HCT116 (cell line): ENCODE data around the gene ZNF446. TPM values are rescaled to one million over a fixed set of nuclear protein-coding genes. Genes with fewer than 3 reads are reported as not detected.

ENCODE experiments used
- ATAC-seq: fragments of 200-7000 bp; cut with Tn5 transposase; 2 replicates; pipeline ENCODE4 v1.9.1; 2020; ENCODE audit warnings: mild to moderate bottlenecking, moderate library complexity
- BruUV-seq: library from RNA; stranded (reverse); fragments of 400-500 nt; replicated peaks from 2 replicates; lab custom pipeline; 2021; lab: Mats Ljungman, UMichigan
- CTCF ChIA-PET: fragments of 300-600 bp; sonication (Branson Sonifier 250); formaldehyde crosslinking; loops from one replicate; lab custom pipeline; 2021; ENCODE audit warnings: antibody characterized with exemption; lab: Charles Lee
- POLR2A ChIA-PET: fragments of 300-600, 350-600 bp; sonication (Branson Sonifier 250); formaldehyde crosslinking; loops from one replicate; lab custom pipeline; 2021; ENCODE audit warnings: antibody characterized with exemption; lab: Charles Lee
- RAD21 ChIA-PET, 2 experiments: fragments of 300-600 bp; sonication (Branson Sonifier 250); formaldehyde crosslinking; loops; one replicate each; lab custom pipeline; 2023; ENCODE audit warnings: low total read pairs in 2 of 2; ENCODE audit not compliant: uncharacterized antibody in 2 of 2, unreplicated experiment in 2 of 2, low non-redundant PET in 1 of 2; lab: Charles Lee
- DNase-seq: peaks from one replicate; pipeline ENCODE4 v3.0.0-alpha.2; 2010; ENCODE audit warnings: low read depth, low spot score
- H2AFZ ChIP-seq: fragments of 200-600 bp; shearing (Covaris generic), sonication (generic); 2 replicates; pipeline ENCODE4 v1.6.1; 2017; ENCODE audit warnings: low read depth, mixed run types, mixed read lengths, antibody characterized with exemption, low read length; ENCODE audit not compliant: poor library complexity, severe bottlenecking
- H3K27ac ChIP-seq: 2 replicates; pipeline ENCODE4 v1.5.1; 2012; ENCODE audit warnings: low read depth, low read length
- H3K27me3 ChIP-seq: fragments of 200-600 bp; sonication (generic); 2 replicates; pipeline ENCODE4 v1.6.1; 2016; ENCODE audit warnings: mixed run types, low read length, mixed read lengths; ENCODE audit not compliant: insufficient read depth
- H3K36me3 ChIP-seq, 2 experiments: fragments of 200-500 bp in 1 of 2; fragments of 200-600 bp in 1 of 2; sonication (Bioruptor generic) in 1 of 2; sonication (generic) in 1 of 2; 2 replicates each; pipeline versions ENCODE4 v1.5.1 to v1.6.1; 2014 to 2016; ENCODE audit warnings: low read length in 2 of 2, inconsistent platforms in 1 of 2, mixed read lengths in 1 of 2, mixed run types in 1 of 2; ENCODE audit not compliant: insufficient read depth in 2 of 2, control insufficient read depth in 1 of 2
- H3K4me1 ChIP-seq, 2 experiments: fragments of 200-600 bp in 1 of 2; sonication (generic) in 1 of 2; 2 replicates each; pipeline versions ENCODE4 v1.5.1 to v1.6.1; 2012 to 2017; ENCODE audit warnings: low read length in 2 of 2, inconsistent platforms in 1 of 2, mild to moderate bottlenecking in 1 of 2, mixed read lengths in 1 of 2, mixed run types in 1 of 2, moderate library complexity in 1 of 2; ENCODE audit not compliant: insufficient read depth in 2 of 2, control insufficient read depth in 1 of 2
- H3K4me2 ChIP-seq: fragments of 200-600 bp; sonication (generic); 2 replicates; pipeline ENCODE4 v1.6.1; 2017; ENCODE audit warnings: mixed run types, low read length, mixed read lengths
- H3K4me3 ChIP-seq, 2 experiments: fragments of 200-600 bp in 1 of 2; sonication (generic) in 1 of 2; replicated peaks in 1 of 2; 2 replicates each; pipeline ENCODE4 v1.5.1; 2011 to 2016; ENCODE audit warnings: low read length in 2 of 2, control low read depth in 1 of 2, low read depth in 1 of 2, mild to moderate bottlenecking in 1 of 2, mixed read lengths in 1 of 2, mixed run types in 1 of 2
- H3K79me2 ChIP-seq: fragments of 200-600 bp; sonication (generic); 2 replicates; pipeline ENCODE4 v1.6.1; 2017; ENCODE audit warnings: mild to moderate bottlenecking, mixed run types, low read length, moderate library complexity, mixed read lengths; ENCODE audit not compliant: insufficient read depth
- H3K9ac ChIP-seq: fragments of 200-600 bp; sonication (generic); 2 replicates; pipeline ENCODE4 v1.6.1; 2016; ENCODE audit warnings: low read length, mixed read lengths
- H3K9me2 ChIP-seq: fragments of 200-600 bp; sonication (generic), shearing (Covaris generic); 2 replicates; pipeline ENCODE4 v1.6.1; 2017; ENCODE audit warnings: mixed run types, mild to moderate bottlenecking, moderate library complexity; ENCODE audit not compliant: insufficient read depth
- H3K9me3 ChIP-seq, 2 experiments: fragments of 200-500 bp in 1 of 2; fragments of 200-600 bp in 1 of 2; sonication (Bioruptor generic) in 1 of 2; sonication (generic) in 1 of 2; 2 replicates each; pipeline ENCODE4 v1.6.1; 2014 to 2017; ENCODE audit warnings: low read length in 2 of 2, mixed read lengths in 2 of 2, inconsistent platforms in 1 of 2, low read depth in 1 of 2, mild to moderate bottlenecking in 1 of 2, mixed run types in 1 of 2, moderate library complexity in 1 of 2; ENCODE audit not compliant: control insufficient read depth in 1 of 2, insufficient read depth in 1 of 2
- H4K20me1 ChIP-seq: fragments of 200-600 bp; sonication (generic), shearing (Covaris generic); 2 replicates; pipeline ENCODE4 v1.6.1; 2017; ENCODE audit warnings: mixed run types, mild to moderate bottlenecking, moderate library complexity; ENCODE audit not compliant: insufficient read depth
- ATF3 ChIP-seq: IDR thresholded peaks from 2 replicates; pipeline ENCODE4 v1.6.1; 2012
- CBX3 ChIP-seq: IDR thresholded peaks from 2 replicates; pipeline ENCODE4 v1.6.1; 2012; ENCODE audit warnings: low read depth
- CTCF ChIP-seq, 3 experiments: fragments of 200-600 bp in 1 of 3; sonication (generic) in 1 of 3; IDR thresholded peaks in 2 of 3; conservative IDR thresholded peaks in 1 of 3; 2 replicates each; pipeline ENCODE4 v1.5.1; 2012 to 2017; ENCODE audit warnings: low read depth in 2 of 3, low read length in 2 of 3, antibody characterized with exemption in 1 of 3, borderline replicate concordance in 1 of 3, control low read depth in 1 of 3, mild to moderate bottlenecking in 1 of 3, mixed read lengths in 1 of 3, mixed run types in 1 of 3, moderate library complexity in 1 of 3; ENCODE audit not compliant: insufficient read depth in 1 of 3
- EZH2phosphoT487 ChIP-seq: fragments of 200-600 bp; IDR thresholded peaks from 2 replicates; pipeline ENCODE4 v1.6.1; 2018; ENCODE audit warnings: antibody characterized with exemption, borderline replicate concordance
- JUND ChIP-seq: IDR thresholded peaks from 2 replicates; pipeline ENCODE4 v1.6.1; 2012
- POLR2A ChIP-seq: IDR thresholded peaks from 2 replicates; pipeline ENCODE4 v1.7.0; 2011; ENCODE audit warnings: borderline replicate concordance; ENCODE audit not compliant: insufficient read depth, insufficient read length; ENCODE audit errors: extremely low read depth
- POLR2AphosphoS5 ChIP-seq: IDR thresholded peaks from 2 replicates; pipeline ENCODE4 v1.6.1; 2011; ENCODE audit warnings: mild to moderate bottlenecking, low read depth, low read length, moderate library complexity
- TCF7L2 ChIP-seq: IDR thresholded peaks from 2 replicates; pipeline ENCODE4 v1.7.0; 2011; ENCODE audit warnings: borderline replicate concordance, inconsistent platforms; ENCODE audit not compliant: insufficient read depth, insufficient read length; ENCODE audit errors: extremely low read depth
- intact Hi-C: fragments of 100-400 bp; cut with micrococcal nuclease; formaldehyde crosslinking; loops from 2 replicates; pipeline ENCODE4 v1.10.0; 2022
- total RNA-seq: library from RNA; stranded (reverse); gene quantifications from one replicate; pipeline ENCODE4 v1.2.1, GENCODE V29; 2021; ENCODE audit not compliant: unreplicated experiment

The ZNF446 gene
- total RNA-seq, 1 experiment from 2014 or later = 6.5 TPM

GRCh38 chr19:58520257-58520599, 44.1 kb downstream of the ZNF446 start:
- Histone ChIP-seq H3K4me1 (peaks cover 12 to 31% of the 10 kb centered on the region in 2 experiments), H3K79me2 (peaks cover 37% of the 10 kb centered on the region), H3K27me3 (no peaks in the 10 kb centered on the region), H3K4me3 (peak overlapping the region; percentile 78 to 90), H2AFZ (no peak overlapping the region), H3K9ac (peak overlapping the region; percentile 84), H3K4me2 (peak overlapping the region; percentile 91), H4K20me1 (no peaks in the 10 kb centered on the region), H3K9me3 (no peaks in the 10 kb centered on the region), H3K27ac (peak overlapping the region; percentile 91), H3K9me2 (no peaks in the 10 kb centered on the region), H3K36me3 (peaks cover 2 to 17% of the 10 kb centered on the region in 2 experiments; a peak in 2 of 4 replicates)
- ChIA-PET RAD21 (interaction anchor here (1.0 to 2.2 kb wide), 3 partner anchors 35 to 61 kb away, joined by 6 to 8 read pairs (median 7); partner anchors contain the start of gene CHMP2A (in 1 of the 2)), POLR2A (interaction anchor here (0.7 to 3.8 kb wide), 12 partner anchors 19 to 158 kb away, joined by 3 to 33 read pairs (median 4); partner anchors contain the start of genes CHMP2A, TRIM28, ZNF497 and ZNF584), CTCF (interaction anchor here (0.6 to 3.3 kb wide), 15 partner anchors 8 to 626 kb away, joined by 3 to 20 read pairs (median 4); partner anchors contain the start of genes CHMP2A, TRIM28, ZNF497 and ZNF544)
- DNase-seq (no peak), ATAC-seq (no peak)
- intact Hi-C loops = loop anchor here (2.0 kb wide), 1 partner anchor 53 kb away; the partner anchor contains the start of gene MZF1
- TF ChIP-seq CTCF (IDR thresholded peaks at IDR 0.05 in 2 of 3, conservative IDR thresholded peaks at IDR 0.05 in 1 of 3; ENCODE audit: borderline replicate concordance in 1 of 3, insufficient read depth in 1 of 3, low read depth in 2 of 3, low read length in 2 of 3) (0 out of 6 replicates have a peak, but pooled peaks of 1 of the 3 experiments have one; percentile 0), ATF3 (no peak)
- TSS peak; percentile 64 for BruUV-seq

- Histone ChIP-seq H2AFZ (peak overlapping the region; percentile 38), H3K79me2 (peaks cover 22% of the 10 kb centered on the region), H3K9ac (peak overlapping the region; percentile 63), H3K27ac (peak overlapping the region; percentile 91), H4K20me1 (no peaks in the 10 kb centered on the region), H3K4me1 (peaks cover 12 to 31% of the 10 kb centered on the region in 2 experiments), H3K4me2 (peak overlapping the region; percentile 82), H3K36me3 (peaks cover 0 to 5% of the 10 kb centered on the region in 2 experiments; a peak in 1 of 4 replicates), H3K9me2 (no peaks in the 10 kb centered on the region), H3K4me3 (peak overlapping the region; percentile 27 to 50), H3K27me3 (no peaks in the 10 kb centered on the region), H3K9me3 (no peaks in the 10 kb centered on the region)
- TF ChIP-seq POLR2AphosphoS5 = 0 out of 2 replicates have a peak, but pooled peaks have one; percentile 6
- no peak for TF ChIP-seq JUND
- TF ChIP-seq EZH2phosphoT487 = no peak
- TF ChIP-seq CBX3 = no peak
- TF ChIP-seq POLR2A = no peak
- no peak for TF ChIP-seq TCF7L2
- ChIA-PET CTCF (interaction anchor here (1.1 to 3.3 kb wide), 2 partner anchors 33 to 54 kb away, joined by 3 to 20 read pairs; partner anchors contain the start of gene CHMP2A), POLR2A (interaction anchor here (0.9 to 3.8 kb wide), 7 partner anchors 22 to 159 kb away, joined by 3 to 33 read pairs (median 10); partner anchors contain the start of genes CHMP2A, TRIM28 and ZNF497), RAD21 (no interaction called here)
- no peak for DNase-seq
- BruUV-seq = no TSS peak
- intact Hi-C loops = loop anchor here (2.0 kb wide), 1 partner anchor 51 kb away; the partner anchor contains the start of gene MZF1
- ATAC-seq = no peak
These were observed 45.5 kb downstream of the ZNF446 start for GRCh38 chr19:58521651-58522050.
